Liver (tissue), 9 donors: ENCODE results near the gene MBNL2. TPM values are rescaled to one million over a fixed set of nuclear protein-coding genes. Genes with fewer than 3 reads are reported as not detected.

Experiments used
- DNase-seq: peaks from one replicate; pipeline ENCODE4 v3.0.0-alpha.2; 2017; ENCODE audit warnings: low spot score
- H3K27ac ChIP-seq, 2 donors: one replicate each; pipeline ENCODE4 v1.7.0; 2013; ENCODE audit warnings: inconsistent platforms in 2 of 2, low read length in 2 of 2, control low read depth in 1 of 2, low read depth in 1 of 2, mild to moderate bottlenecking in 1 of 2
- H3K27me3 ChIP-seq, 4 donors: one replicate each; pipeline versions ENCODE4 v1.6.1 to v1.7.0; 2013; ENCODE audit warnings: low read length in 3 of 4, inconsistent platforms in 1 of 4, mild to moderate bottlenecking in 1 of 4, moderate library complexity in 1 of 4; ENCODE audit not compliant: control insufficient read depth in 4 of 4, insufficient read depth in 4 of 4
- H3K36me3 ChIP-seq, 4 donors: one replicate each; pipeline versions ENCODE4 v1.6.1 to v1.7.0; 2013; ENCODE audit warnings: low read length in 3 of 4, mild to moderate bottlenecking in 3 of 4, low read depth in 1 of 4, moderate library complexity in 1 of 4; ENCODE audit not compliant: control insufficient read depth in 4 of 4, insufficient read depth in 3 of 4
- H3K4me1 ChIP-seq, 4 donors: one replicate each; pipeline versions ENCODE4 v1.6.1 to v1.7.0; 2013; ENCODE audit warnings: low read length in 3 of 4, mild to moderate bottlenecking in 3 of 4, moderate library complexity in 1 of 4; ENCODE audit not compliant: control insufficient read depth in 4 of 4, insufficient read depth in 4 of 4
- H3K4me3 ChIP-seq, 3 donors: one replicate each; pipeline versions ENCODE4 v1.6.1 to v1.7.0; 2013; ENCODE audit warnings: low read length in 3 of 3, control low read depth in 1 of 3, low read depth in 1 of 3, mild to moderate bottlenecking in 1 of 3
- H3K9ac ChIP-seq, 2 donors: one replicate each; pipeline ENCODE4 v1.7.0; 2013; ENCODE audit warnings: low read length in 2 of 2, mild to moderate bottlenecking in 2 of 2, moderate library complexity in 2 of 2, control low read depth in 1 of 2, low read depth in 1 of 2
- H3K9me3 ChIP-seq, 4 donors: one replicate each; pipeline versions ENCODE4 v1.6.1 to v1.7.0; 2013; ENCODE audit warnings: low read length in 3 of 4; ENCODE audit not compliant: control insufficient read depth in 4 of 4
- ATF3 ChIP-seq: IDR thresholded peaks from 2 replicates; pipeline ENCODE4 v1.6.1; 2016; ENCODE audit warnings: antibody characterized with exemption
- CTCF ChIP-seq: fragments of 150-350 bp; IDR thresholded peaks from 2 replicates; pipeline ENCODE4 v1.5.1; 2017; ENCODE audit warnings: improper control_type of control experiment, low read depth, low read length; ENCODE audit not compliant: missing input control
- EGR1 ChIP-seq, 2 donors: IDR thresholded peaks; 2 replicates each; pipeline ENCODE4 v1.6.1; 2016 to 2018; ENCODE audit warnings: antibody characterized with exemption in 2 of 2, low read depth in 2 of 2
- FOXA1 ChIP-seq: IDR thresholded peaks from 2 replicates; pipeline ENCODE4 v1.6.1; 2016; ENCODE audit warnings: antibody characterized with exemption
- FOXA2 ChIP-seq: IDR thresholded peaks from 2 replicates; pipeline ENCODE4 v1.6.1; 2016; ENCODE audit warnings: antibody characterized with exemption
- GABPA ChIP-seq, 2 donors: IDR thresholded peaks in 1 of 2; conservative IDR thresholded peaks in 1 of 2; 2 replicates each; pipeline ENCODE4 v1.6.1; 2016; ENCODE audit warnings: antibody characterized with exemption in 2 of 2, mild to moderate bottlenecking in 1 of 2, moderate library complexity in 1 of 2
- HNF4A ChIP-seq, 2 donors: conservative IDR thresholded peaks; 2 replicates each; pipeline ENCODE4 v1.6.1; 2016; ENCODE audit warnings: antibody characterized with exemption in 2 of 2, mild to moderate bottlenecking in 2 of 2
- HNF4G ChIP-seq: IDR thresholded peaks from 2 replicates; pipeline ENCODE4 v1.6.1; 2016; ENCODE audit warnings: antibody characterized with exemption
- JUND ChIP-seq, 2 donors: IDR thresholded peaks; 2 replicates each; pipeline ENCODE4 v1.6.1; 2016; ENCODE audit warnings: antibody characterized with exemption in 2 of 2
- MAX ChIP-seq: IDR thresholded peaks from 2 replicates; pipeline ENCODE4 v1.6.1; 2016; ENCODE audit warnings: antibody characterized with exemption
- NR2F2 ChIP-seq: IDR thresholded peaks from 2 replicates; pipeline ENCODE4 v1.6.1; 2016; ENCODE audit warnings: antibody characterized with exemption
- RAD21 ChIP-seq, 2 donors: IDR thresholded peaks; 2 replicates each; pipeline ENCODE4 v1.6.1; 2016; ENCODE audit warnings: antibody characterized with exemption in 2 of 2, mild to moderate bottlenecking in 2 of 2
- REST ChIP-seq: IDR thresholded peaks from 2 replicates; pipeline ENCODE4 v1.6.1; 2016; ENCODE audit warnings: antibody characterized with exemption, mild to moderate bottlenecking
- RXRA ChIP-seq, 2 donors: IDR thresholded peaks; 2 replicates each; pipeline ENCODE4 v1.6.1; 2017 to 2018; ENCODE audit warnings: antibody characterized with exemption in 2 of 2, mild to moderate bottlenecking in 1 of 2
- SP1 ChIP-seq: IDR thresholded peaks from 2 replicates; pipeline ENCODE4 v1.6.1; 2018; ENCODE audit warnings: antibody characterized with exemption, mild to moderate bottlenecking
- TAF1 ChIP-seq: conservative IDR thresholded peaks from 2 replicates; pipeline ENCODE4 v1.6.1; 2016; ENCODE audit warnings: antibody characterized with exemption, mild to moderate bottlenecking
- YY1 ChIP-seq: IDR thresholded peaks from 2 replicates; pipeline ENCODE4 v1.6.1; 2016; ENCODE audit warnings: antibody characterized with exemption, mild to moderate bottlenecking
- ZBTB33 ChIP-seq: IDR thresholded peaks from 2 replicates; pipeline ENCODE4 v1.6.1; 2016; ENCODE audit warnings: antibody characterized with exemption
- WGBS: extraction: QIAGEN DNeasy Blood & Tissue Kit; methylation state at CpG from one replicate; pipeline ENCODE4 v1.1.7; 2013; 5-methylcytosine and 5-hydroxymethylcytosine counted together
- polyA plus RNA-seq, 2 donors: library from polyadenylated mRNA; stranded (reverse) in 1 of 2; unstranded in 1 of 2; fragments of 200-250 nt in 1 of 2; fragments of >200 nt in 1 of 2; fragmentation: Nextera tagmentation in 1 of 2; extraction: Ambion mirVana in 1 of 2; gene quantifications; one replicate each; pipeline versions ENCODE4 v1.2.1 to v1.2.3, GENCODE V29; 2013 to 2015
- total RNA-seq, 2 donors: library from RNA; depleted of rRNA; stranded (reverse); fragments of >200 nt; gene quantifications; one replicate each; pipeline ENCODE4 v1.2.3, GENCODE V29; 2014
- donor health status: healthy.
- donor health status: healthy.
- donor health status: healthy.
- donor health status: healthy.
- donor health status: healthy.

MBNL2 gene
- total and polyA plus RNA-seq, 4 donors: 16.0 to 49.6 (median 36.8) TPM

- Histone ChIP-seq H3K27ac (no peak overlapping the region), H3K4me3 (no peak overlapping the region), H3K9me3 (no peaks in the 10 kb centered on the region), H3K9ac (no peak overlapping the region), H3K27me3 (no peaks in the 10 kb centered on the region), H3K36me3 (no peaks in the 10 kb centered on the region), H3K4me1 (no peaks in the 10 kb centered on the region)
- WGBS: 84% methylated on average over 2 of the region's 2 CpGs
- TF ChIP-seq REST (no peak), SP1 (no peak), ATF3 (no peak), GABPA (IDR thresholded peaks at IDR 0.05 in 1 of 2, conservative IDR thresholded peaks at IDR 0.05 in 1 of 2) (no peak), MAX (no peak), HNF4G (no peak), NR2F2 (no peak), JUND (IDR thresholded peaks at IDR 0.05) (no peak), RAD21 (IDR thresholded peaks at IDR 0.05) (no peak), HNF4A (conservative IDR thresholded peaks at IDR 0.05) (no peak), RXRA (IDR thresholded peaks at IDR 0.05) (no peak), FOXA1 (no peak), ZBTB33 (no peak), YY1 (no peak), CTCF (no peak), EGR1 (IDR thresholded peaks at IDR 0.05; ENCODE audit: low read depth in 2 of 2) (no peak), FOXA2 (no peak), TAF1 (no peak)
- no peak for DNase-seq
These were observed 203.5 kb downstream of the MBNL2 start for GRCh38 chr13:97425590-97425989.

GRCh38 chr13:97426695-97427094 is 204.6 kb downstream of the MBNL2 start:
- 55% methylated on average over 3 of the region's 3 CpGs for WGBS
- no peaks in the 10 kb centered on the region for H3K4me1 ChIP-seq
- H3K9ac ChIP-seq: no peak overlapping the region
- no peak overlapping the region for H3K27ac ChIP-seq
- no peak overlapping the region for H3K4me3 ChIP-seq
- DNase-seq: no peak
- no peaks in the 10 kb centered on the region for H3K36me3 ChIP-seq
- no peaks in the 10 kb centered on the region for H3K27me3 ChIP-seq
- H3K9me3 ChIP-seq: no peaks in the 10 kb centered on the region
- TF ChIP-seq ZBTB33: no peak
- no peak for TF ChIP-seq RXRA (IDR thresholded peaks at IDR 0.05)
- no peak for TF ChIP-seq YY1
- TF ChIP-seq CTCF: no peak
- TF ChIP-seq FOXA1: peak; percentile 85
